Activated CD4-positive, alpha-beta T cell treated with anti-CD3 and anti-CD28 coated beads, Interleukin-2, amount 50 U/mL, for 16 hours (primary cell): ENCODE results near the gene ROGDI.

Experiments used
- DNase-seq: peaks from one replicate; pipeline ENCODE4 v3.0.0-alpha.2; 2020

Gene ROGDI

GRCh38 chr16:4813251-4814003 lies 11.0 kb upstream of the ROGDI start:
- DNase-seq, result no peak

- DNase-seq, result no peak
Observed at GRCh38 chr16:4811773-4812172, 9.3 kb upstream of the ROGDI start.

- no peak for DNase-seq
Observed at GRCh38 chr16:4811242-4811641, 8.8 kb upstream of the ROGDI start.

- DNase-seq, result no peak
Observed at GRCh38 chr16:4806280-4806679, 3.8 kb upstream of the ROGDI start.

- DNase-seq, result no peak
Observed at GRCh38 chr16:4805231-4805630, 2.8 kb upstream of the ROGDI start.

GRCh38 chr16:4803898-4804762 lies 1.7 kb upstream of the ROGDI start:
- no peak for DNase-seq

- DNase-seq, result no peak
Observed at GRCh38 chr16:4803401-4803844, 990 bp upstream of the ROGDI start.

GRCh38 chr16:4802659-4803287 lies 340 bp upstream of the ROGDI start:
- DNase-seq, result peak; percentile 91

GRCh38 chr16:4801051-4801961 lies 1.1 kb downstream of the ROGDI start:
- DNase-seq, result no peak

- DNase-seq, result no peak
Observed at GRCh38 chr16:4800290-4801041, 2.0 kb downstream of the ROGDI start.

- DNase-seq, result no peak
Observed at GRCh38 chr16:4799171-4799855, 3.1 kb downstream of the ROGDI start.

- no peak for DNase-seq
Observed at GRCh38 chr16:4798456-4798855, 4.0 kb downstream of the ROGDI start.

GRCh38 chr16:4797805-4798252 lies 4.6 kb downstream of the ROGDI start:
- no peak for DNase-seq

- no peak for DNase-seq
Observed at GRCh38 chr16:4796982-4797804, 5.2 kb downstream of the ROGDI start.

GRCh38 chr16:4795828-4796572 lies 6.4 kb downstream of the ROGDI start:
- DNase-seq, result no peak

- no peak for DNase-seq
Observed at GRCh38 chr16:4795181-4795827, 7.1 kb downstream of the ROGDI start, which contains the start of gene SMIM22. SMIM22 (plus strand) TSS chr16:4795369; CDS start chr16:4795735, 366 bp downstream.

GRCh38 chr16:4792951-4793513 lies 9.4 kb downstream of the ROGDI start:
- no peak for DNase-seq

- DNase-seq, result peak; percentile 10
Observed at GRCh38 chr16:4790871-4791270, 11.6 kb downstream of the ROGDI start.
